Measurements from ENCODE around the gene BCAS3.

Gene BCAS3

GRCh38 chr17:60817192-60817591, 139.5 kb downstream of the BCAS3 start:
- TF ChIP-seq ZFX (IDR thresholded peaks at IDR 0.05; ENCODE audit: borderline replicate concordance) (no peak), CTCF (IDR thresholded peaks at IDR 0.05) (no peak)
- H3K27ac ChIP-seq, result no peak overlapping the region

GRCh38 chr17:60819447-60820130, 141.9 kb downstream of the BCAS3 start:
- no peak for TF ChIP-seq ZFX (IDR thresholded peaks at IDR 0.05; ENCODE audit: borderline replicate concordance)
- TF ChIP-seq CTCF (IDR thresholded peaks at IDR 0.05), result no peak
- H3K27ac ChIP-seq, result no peak overlapping the region

- TF ChIP-seq ZFX (IDR thresholded peaks at IDR 0.05; ENCODE audit: borderline replicate concordance) (no peak), CTCF (IDR thresholded peaks at IDR 0.05) (no peak)
- H3K27ac ChIP-seq, result no peak overlapping the region
These were observed 145.9 kb downstream of the BCAS3 start for GRCh38 chr17:60823515-60823914.

GRCh38 chr17:60825351-60825750, 147.7 kb downstream of the BCAS3 start:
- TF ChIP-seq CTCF (IDR thresholded peaks at IDR 0.05) (no peak), ZFX (IDR thresholded peaks at IDR 0.05; ENCODE audit: borderline replicate concordance) (no peak)
- H3K27ac ChIP-seq, result no peak overlapping the region

GRCh38 chr17:60827943-60828342, 150.3 kb downstream of the BCAS3 start:
- no peak overlapping the region for H3K27ac ChIP-seq
- TF ChIP-seq CTCF (IDR thresholded peaks at IDR 0.05) (no peak), ZFX (IDR thresholded peaks at IDR 0.05; ENCODE audit: borderline replicate concordance) (no peak)

GRCh38 chr17:60832151-60832585, 154.5 kb downstream of the BCAS3 start:
- no peak overlapping the region for H3K27ac ChIP-seq
- TF ChIP-seq ZFX (IDR thresholded peaks at IDR 0.05; ENCODE audit: borderline replicate concordance), result no peak

- TF ChIP-seq CTCF (IDR thresholded peaks at IDR 0.05), result no peak
- TF ChIP-seq ZFX (IDR thresholded peaks at IDR 0.05; ENCODE audit: borderline replicate concordance), result no peak
- no peak overlapping the region for H3K27ac ChIP-seq
These were observed 155.0 kb downstream of the BCAS3 start for GRCh38 chr17:60832631-60833030.

- TF ChIP-seq CTCF (IDR thresholded peaks at IDR 0.05), result no peak
- TF ChIP-seq ZFX (IDR thresholded peaks at IDR 0.05; ENCODE audit: borderline replicate concordance), result no peak
- H3K27ac ChIP-seq, result no peak overlapping the region
These were observed 162.8 kb downstream of the BCAS3 start for GRCh38 chr17:60840456-60840855.
